ENCODE measurements around the gene FCSK.
A peak's percentile ranks its signal among the peaks of the same experiment; 100 is the strongest.
"Not testable (repeated sequence)": the region's sequence is repeated elsewhere in the genome, so short reads cannot be mapped to it uniquely, and the experiment has no call there.

Gene FCSK

GRCh38 chr16:70524399-70524825 lies 70.0 kb downstream of the FCSK start:
- intact Hi-C loops (cut with micrococcal nuclease); H3K27me3 Mint-ChIP-seq; H3K9me3 Mint-ChIP-seq: not testable (repeated sequence)
- H3K4me1 Mint-ChIP-seq (ENCODE audit: low read depth), result peaks cover 44% of the 10 kb centered on the region
- peaks cover 69% of the 10 kb centered on the region for H3K36me3 Mint-ChIP-seq (ENCODE audit: low read depth)
- peak overlapping the region; percentile 97 for H3K4me3 Mint-ChIP-seq
- H3K27ac Mint-ChIP-seq, result peak overlapping the region; percentile 98

GRCh38 chr16:70526403-70526802 lies 72.0 kb downstream of the FCSK start:
- Mint-ChIP-seq H3K4me1 (ENCODE audit: low read depth) (peaks cover 34% of the 10 kb centered on the region), H3K27ac (no peak overlapping the region), H3K9me3 (no peaks in the 10 kb centered on the region), H3K4me3 (no peak overlapping the region), H3K36me3 (ENCODE audit: low read depth) (peaks cover 82% of the 10 kb centered on the region), H3K27me3 (no peaks in the 10 kb centered on the region)
- intact Hi-C loops (cut with micrococcal nuclease), result no loop called here

- H3K4me1 Mint-ChIP-seq (ENCODE audit: low read depth), result peaks cover 28% of the 10 kb centered on the region
- intact Hi-C loops (cut with micrococcal nuclease), result no loop called here
- H3K27me3 Mint-ChIP-seq, result no peaks in the 10 kb centered on the region
- no peaks in the 10 kb centered on the region for H3K9me3 Mint-ChIP-seq
- no peak overlapping the region for H3K27ac Mint-ChIP-seq
- H3K36me3 Mint-ChIP-seq (ENCODE audit: low read depth), result peaks cover 92% of the 10 kb centered on the region
- H3K4me3 Mint-ChIP-seq, result no peak overlapping the region
Measured at GRCh38 chr16:70527315-70527996, 73.1 kb downstream of the FCSK start.

GRCh38 chr16:70529051-70529777 lies 74.8 kb downstream of the FCSK start:
- Mint-ChIP-seq H3K27ac (no peak overlapping the region), H3K4me3 (no peak overlapping the region), H3K9me3 (no peaks in the 10 kb centered on the region), H3K4me1 (ENCODE audit: low read depth) (peaks cover 25% of the 10 kb centered on the region), H3K36me3 (ENCODE audit: low read depth) (peaks cover 95% of the 10 kb centered on the region), H3K27me3 (no peaks in the 10 kb centered on the region)
- intact Hi-C loops (cut with micrococcal nuclease), result no loop called here
